ENCODE results near the gene RETREG2. TPM values are rescaled to one million over a fixed set of nuclear protein-coding genes. Genes with fewer than 3 reads are reported as not detected.

The RETREG2 gene
- total and polyA plus RNA-seq, 2 of the 8 experiments (the other 6 are each of a cell fraction or from before 2014, with no cell fraction given) = 51.3 to 67.4 TPM

DNA sequence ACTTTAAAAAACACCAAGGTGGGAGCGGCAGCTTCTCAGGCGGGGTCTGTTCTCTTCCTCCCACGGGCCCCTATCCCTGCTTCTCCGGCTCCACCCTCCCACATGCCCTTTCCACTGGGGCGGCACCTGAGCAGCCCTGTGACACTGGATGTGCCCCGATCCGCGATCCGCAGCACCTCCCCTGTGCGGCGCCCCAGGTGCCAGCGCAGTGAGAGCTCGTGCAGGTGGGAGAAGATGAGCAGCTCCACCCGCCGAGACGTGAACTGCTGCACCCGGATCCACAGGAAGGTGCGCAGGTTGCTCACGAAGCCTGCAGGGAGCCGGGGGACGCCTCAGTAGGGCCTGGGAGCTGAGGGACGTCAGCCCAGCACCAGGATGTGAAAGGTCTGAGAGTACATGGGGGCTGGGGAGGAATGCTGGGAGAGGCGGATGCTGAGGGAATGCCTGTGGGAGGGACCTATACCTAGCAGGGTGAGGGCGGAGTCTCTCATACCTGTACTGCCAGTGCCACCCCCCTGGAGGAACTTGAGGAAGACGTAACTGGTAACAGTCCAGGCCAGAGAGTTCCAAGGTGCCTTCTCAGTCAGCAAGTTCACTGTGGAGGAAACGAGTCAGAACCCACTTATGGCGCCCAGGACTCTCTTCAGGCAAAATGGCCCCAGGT, 37.9 kb downstream of the RETREG2 start:
- no peak overlapping the region for H4K5ac ChIP-seq (ENCODE audit: insufficient read length, low read depth, low read length)
- H3K4me1 ChIP-seq (replicated peaks in 1 of 4; ENCODE audit: control insufficient read depth in 3 of 4, insufficient read depth in 4 of 4, low read length in 3 of 4) = peaks cover 0 to 12% (median 6%) of the 10 kb centered on the region in 4 experiments; a peak in 3 of 7 replicates
- no peak overlapping the region for H3K27ac ChIP-seq (ENCODE audit: low read depth, low read length)
- H3K14ac ChIP-seq (ENCODE audit: insufficient read length) = no peak overlapping the region
- no peak overlapping the region for H3K4me3 ChIP-seq (ENCODE audit: extremely low read depth in 1 of 4, insufficient read depth in 2 of 4, low read depth in 3 of 4, low read length in 4 of 4)
- H2AK5ac ChIP-seq (ENCODE audit: low read depth, low read length) = no peak overlapping the region
- peaks cover 0 to 2% of the 10 kb centered on the region in 2 experiments for H4K20me1 ChIP-seq (replicated peaks in 1 of 2; ENCODE audit: control insufficient read depth in 1 of 2, insufficient read depth in 2 of 2, low read length in 2 of 2)
- no peak for DNase-seq (ENCODE audit: low read depth in 1 of 2, low spot score in 2 of 2)
- POLR2A ChIA-PET (ENCODE audit: partially characterized antibody) = interaction anchor here (0.7 to 14.0 kb wide), 6 partner anchors 9 to 44 kb away, joined by 3 to 190 read pairs (median 32); partner anchors contain the start of genes ANKZF1, ATG9A, GLB1L and STK16
- H2BK120ac ChIP-seq (replicated peaks; ENCODE audit: low read depth, low read length) = no peak overlapping the region
- H3K9ac ChIP-seq (replicated peaks in 1 of 4; ENCODE audit: extremely low read depth in 1 of 4, low read depth in 3 of 4, low read length in 3 of 4) = no peak overlapping the region
- H2AFZ ChIP-seq (ENCODE audit: low read length) = no peak overlapping the region
- no peak overlapping the region for H4K8ac ChIP-seq (ENCODE audit: extremely low read depth, insufficient read depth, low read length)
- peaks cover 14 to 44% (median 24%) of the 10 kb centered on the region in 4 experiments for H3K36me3 ChIP-seq (ENCODE audit: control insufficient read depth in 2 of 4, insufficient read depth in 4 of 4, low read length in 3 of 4)
- H3K4me2 ChIP-seq (ENCODE audit: insufficient read depth in 1 of 2, low read depth in 2 of 2, low read length in 2 of 2) = no peak overlapping the region
- 0 out of 2 replicates have a peak overlapping the region, but pooled peaks have one; percentile 23 for H2BK12ac ChIP-seq (ENCODE audit: low read depth, low read length)
- H2BK15ac ChIP-seq (ENCODE audit: low read length) = no peak overlapping the region
- H3K79me1 ChIP-seq (ENCODE audit: low read depth, low read length) = no peaks in the 10 kb centered on the region
- H3K4ac ChIP-seq (replicated peaks; ENCODE audit: insufficient read length, low read depth, low read length) = no peak overlapping the region
- H3K27me3 ChIP-seq (replicated peaks in 1 of 4; ENCODE audit: control insufficient read depth in 3 of 4, extremely low read depth in 1 of 4, insufficient read depth in 3 of 4, low read length in 3 of 4) = no peaks in the 10 kb centered on the region; a peak in 1 of 7 replicates
- H3K56ac ChIP-seq (replicated peaks; ENCODE audit: insufficient read length, low read depth, low read length) = no peak overlapping the region
- H3K79me2 ChIP-seq (ENCODE audit: control insufficient read depth in 1 of 2, insufficient read depth in 2 of 2, low read length in 2 of 2) = no peaks in the 10 kb centered on the region
- 88% methylated on average over 14 of the region's 27 CpGs; no CpG with 5 or more reads in 1 of the 2 experiments for WGBS, 2 experiments (ENCODE audit: extremely low coverage in 1 of 2, insufficient coverage in 1 of 2, insufficient read length in 1 of 2, insufficient replicate concordance in 2 of 2, low coverage in 1 of 2, low lambda C conversion rate in 2 of 2, missing lambda C conversion rate in 1 of 2)
- CTCF ChIA-PET (ENCODE audit: partially characterized antibody) = interaction anchor here (0.6 to 1.7 kb wide), 8 partner anchors 8 to 561 kb away, joined by 3 to 6 read pairs (median 4); no protein-coding TSS in a partner anchor
- no peak overlapping the region for H3K18ac ChIP-seq (ENCODE audit: extremely low read depth, low read length)
- H2BK20ac ChIP-seq (ENCODE audit: low read length) = no peak overlapping the region
- no peak for FAIRE-seq
- H3K23ac ChIP-seq (ENCODE audit: insufficient read length) = no peak overlapping the region
- no peak overlapping the region for H2BK5ac ChIP-seq (ENCODE audit: low read depth, low read length)
- H3K9me3 ChIP-seq (ENCODE audit: insufficient read depth in 2 of 2, low read depth in 1 of 2, low read length in 1 of 2) = no peaks in the 10 kb centered on the region
- no peak overlapping the region for H4K91ac ChIP-seq (replicated peaks; ENCODE audit: insufficient read length, low read length)
- peaks cover 14% of the 10 kb centered on the region for H3K23me2 ChIP-seq (ENCODE audit: low read depth, low read length)
- TF ChIP-seq CTBP2 (IDR thresholded peaks at IDR 0.05; ENCODE audit: borderline replicate concordance, insufficient read depth, insufficient read length, low read length) (no peak), TCF12 (IDR thresholded peaks at IDR 0.05; ENCODE audit: low read depth, low read length) (no peak), HDAC2 (IDR thresholded peaks at IDR 0.05; ENCODE audit: borderline replicate concordance in 1 of 2, low read depth in 2 of 2, low read length in 2 of 2) (no peak), SUZ12 (IDR thresholded peaks at IDR 0.05; ENCODE audit: low read length) (no peak), TBP (IDR thresholded peaks at IDR 0.05; ENCODE audit: low read depth, low read length) (no peak), KDM4A (IDR thresholded peaks at IDR 0.05; ENCODE audit: low read depth, low read length, severe bottlenecking) (no peak), CBX8 (IDR thresholded peaks at IDR 0.05; ENCODE audit: borderline replicate concordance, low read depth, low read length) (no peak), RNF2 (IDR thresholded peaks at IDR 0.05; ENCODE audit: borderline replicate concordance, low read depth, low read length, missing control alignments, poor library complexity, severe bottlenecking) (no peak), YY1 (IDR thresholded peaks at IDR 0.05; ENCODE audit: low read depth, low read length) (no peak)
- TF ChIP-seq, protein P1, sequence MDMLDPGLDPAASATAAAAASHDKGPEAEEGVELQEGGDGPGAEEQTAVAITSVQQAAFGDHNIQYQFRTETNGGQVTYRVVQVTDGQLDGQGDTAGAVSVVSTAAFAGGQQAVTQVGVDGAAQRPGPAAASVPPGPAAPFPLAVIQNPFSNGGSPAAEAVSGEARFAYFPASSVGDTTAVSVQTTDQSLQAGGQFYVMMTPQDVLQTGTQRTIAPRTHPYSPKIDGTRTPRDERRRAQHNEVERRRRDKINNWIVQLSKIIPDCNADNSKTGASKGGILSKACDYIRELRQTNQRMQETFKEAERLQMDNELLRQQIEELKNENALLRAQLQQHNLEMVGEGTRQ (IDR thresholded peaks at IDR 0.05; ENCODE audit: low read length) = no peak

All from H1 (cell line).